GM12874 (cell line): ENCODE measurements around the gene SEPTIN10.

Experiments used
- CTCF ChIP-seq: IDR thresholded peaks from 2 replicates; pipeline ENCODE4 v1.5.1; 2011; ENCODE audit warnings: low read depth, mild to moderate bottlenecking, control low read depth, low read length, moderate library complexity; ENCODE audit not compliant: insufficient read depth

Gene SEPTIN10

DNA sequence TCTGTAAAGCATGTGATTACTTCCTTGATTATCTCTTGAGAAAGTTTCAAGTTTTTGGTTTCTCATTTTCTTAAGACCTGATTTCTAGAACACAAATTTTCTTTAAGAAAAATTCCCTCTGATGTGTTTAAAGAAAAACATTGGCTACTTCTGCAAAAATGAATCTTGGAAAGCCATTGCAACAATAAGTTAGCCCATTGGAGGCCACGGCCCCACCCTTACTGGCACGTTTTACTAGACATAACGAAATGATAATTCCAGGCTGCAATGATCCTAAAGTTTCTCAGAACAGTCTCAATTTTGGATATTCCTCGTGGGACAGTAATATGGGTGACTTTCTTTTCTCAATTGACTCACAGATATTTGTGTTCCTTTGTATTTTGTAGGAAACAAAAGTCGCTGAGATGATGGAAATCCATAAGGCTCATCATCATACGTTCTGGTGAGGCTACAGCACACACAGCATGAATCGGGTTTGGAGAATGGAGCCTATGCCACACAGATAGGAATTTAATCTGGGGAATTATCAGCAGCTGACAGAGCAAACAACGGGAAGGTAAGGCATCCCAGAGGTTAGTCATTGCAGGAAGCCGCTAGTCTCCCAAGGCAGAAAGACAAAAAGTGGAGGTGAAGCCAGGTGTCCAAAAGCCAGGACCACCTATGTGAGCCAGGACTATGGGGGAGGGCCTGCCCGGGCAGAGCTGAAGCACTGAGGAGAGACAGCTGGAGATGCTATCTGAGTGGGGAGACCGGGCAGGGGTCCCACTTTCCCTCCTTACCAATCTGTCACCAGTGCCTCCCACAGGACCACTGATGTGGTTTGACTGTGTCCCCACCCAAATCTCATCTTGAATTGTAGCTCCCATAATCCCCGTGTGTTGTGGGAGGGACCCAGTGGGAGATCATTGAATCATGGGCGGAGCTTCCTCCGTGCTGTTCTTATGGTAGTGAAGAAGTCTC is 36.2 kb upstream of the SEPTIN10 start:
- TF ChIP-seq CTCF: no peak

GRCh38 chr2:109648041-109648527 is 34.3 kb upstream of the SEPTIN10 start:
- TF ChIP-seq CTCF: no peak

DNA sequence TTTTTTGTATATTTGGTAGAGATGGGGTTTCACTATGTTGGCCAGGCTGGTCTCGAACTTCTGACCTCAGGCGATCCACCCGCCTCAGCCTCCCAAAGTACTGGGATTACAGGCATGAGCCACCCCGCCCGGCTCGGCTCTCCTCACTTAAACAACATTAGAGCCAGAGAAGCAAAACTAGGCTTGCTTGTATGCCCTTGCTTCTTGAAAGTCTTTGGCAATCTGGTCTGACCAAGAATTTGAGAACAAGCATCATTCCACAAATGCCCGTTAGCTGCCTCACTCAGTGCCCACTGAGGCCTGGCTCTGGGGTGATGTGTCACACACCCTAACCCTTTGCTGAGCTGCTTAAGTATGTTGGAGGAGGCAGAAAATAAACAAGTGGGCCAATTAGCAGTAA is 33.9 kb upstream of the SEPTIN10 start:
- no peak for TF ChIP-seq CTCF

GRCh38 chr2:109646961-109647360 is 33.2 kb upstream of the SEPTIN10 start:
- TF ChIP-seq CTCF: no peak

- TF ChIP-seq CTCF: no peak
Measured at GRCh38 chr2:109645412-109646184, 31.8 kb upstream of the SEPTIN10 start.

GRCh38 chr2:109644571-109645275 is 31.0 kb upstream of the SEPTIN10 start:
- TF ChIP-seq CTCF: no peak

- no peak for TF ChIP-seq CTCF
Measured at GRCh38 chr2:109638795-109639194, 25.0 kb upstream of the SEPTIN10 start.
